GM19372 (cell line): ENCODE measurements around the gene CEACAM21.

ENCODE experiments used
- ATAC-seq: cut with Tn5 transposase; IDR thresholded peaks from one replicate; pipeline ENCODE4 v1.9.1; 2021; ENCODE audit warnings: mild to moderate bottlenecking, low read depth, moderate library complexity; ENCODE audit not compliant: unreplicated experiment

Gene CEACAM21

GRCh38 chr19:41616792-41617621 lies 41.0 kb downstream of the CEACAM21 start:
- ATAC-seq = no peak

GRCh38 chr19:41617941-41618730 lies 42.2 kb downstream of the CEACAM21 start:
- ATAC-seq = no peak

GRCh38 chr19:41619018-41619556 lies 43.1 kb downstream of the CEACAM21 start:
- no peak for ATAC-seq

- ATAC-seq = no peak
Measured at GRCh38 chr19:41620171-41620570, 44.2 kb downstream of the CEACAM21 start.

GRCh38 chr19:41621226-41621625 lies 45.3 kb downstream of the CEACAM21 start:
- no peak for ATAC-seq

GRCh38 chr19:41621654-41622053 lies 45.7 kb downstream of the CEACAM21 start:
- ATAC-seq = no peak

- ATAC-seq = no peak
Measured at GRCh38 chr19:41623360-41623759, 47.4 kb downstream of the CEACAM21 start.

- no peak for ATAC-seq
Measured at GRCh38 chr19:41624515-41624914, 48.5 kb downstream of the CEACAM21 start.

- no peak for ATAC-seq
Measured at GRCh38 chr19:41624937-41625336, 49.0 kb downstream of the CEACAM21 start.

- no peak for ATAC-seq
Measured at GRCh38 chr19:41626278-41626677, 50.3 kb downstream of the CEACAM21 start.

GRCh38 chr19:41626877-41627276 lies 50.9 kb downstream of the CEACAM21 start, which contains the start of gene CEACAM4:
CEACAM4 (minus strand) TSS chr19:41627074; CDS start chr19:41626963, 111 bp downstream.
- no peak for ATAC-seq

GRCh38 chr19:41627966-41628675 lies 52.2 kb downstream of the CEACAM21 start:
- no peak for ATAC-seq
